IMR-90 (cell line): Measurements from ENCODE around the gene ZBTB47. TPM values are rescaled to one million over a fixed set of nuclear protein-coding genes. Genes with fewer than 3 reads are reported as not detected.

Experiments used
- ATAC-seq: fragments of 200-7000 bp; cut with Tn5 transposase; 2 replicates; pipeline ENCODE4 v1.9.1; 2020; ENCODE audit warnings: low read depth, mild to moderate bottlenecking, moderate library complexity
- BruUV-seq: library from RNA; stranded (reverse); fragments of 400-500 nt; replicated peaks from 2 replicates; lab custom pipeline; 2021; lab: Mats Ljungman, UMichigan
- CTCF ChIA-PET: fragments of 300-600 bp; formaldehyde crosslinking; extraction: SDS; loops from one replicate; lab custom pipeline; 2021; ENCODE audit warnings: antibody characterized with exemption; lab: Yijun Ruan, JAX
- POLR2A ChIA-PET: fragments of 300-600 bp; sonication (Branson Sonifier 250); formaldehyde crosslinking; loops from one replicate; lab custom pipeline; 2022; ENCODE audit warnings: antibody characterized with exemption; ENCODE audit not compliant: unreplicated experiment; lab: Charles Lee
- DNase-seq: peaks from one replicate; pipeline ENCODE4 v3.0.0; 2013
- H2AFZ ChIP-seq: replicated peaks from 2 replicates; pipeline ENCODE3; 2013; ENCODE audit warnings: low read length, mild to moderate bottlenecking; ENCODE audit not compliant: poor library complexity
- H2AK5ac ChIP-seq: 2 replicates; pipeline ENCODE4 v1.6.1; 2013; ENCODE audit warnings: low read depth, low read length, inconsistent platforms
- H2AK9ac ChIP-seq: replicated peaks from 2 replicates; pipeline ENCODE3; 2013; ENCODE audit warnings: mild to moderate bottlenecking, low read depth, low read length, moderate library complexity; ENCODE audit not compliant: poor library complexity
- H2BK120ac ChIP-seq: 2 replicates; pipeline ENCODE4 v1.6.1; 2013; ENCODE audit warnings: low read depth, low read length, inconsistent platforms
- H2BK15ac ChIP-seq: 3 replicates; pipeline ENCODE4 v1.6.1; 2013; ENCODE audit warnings: low read depth, low read length, inconsistent platforms
- H2BK20ac ChIP-seq: 2 replicates; pipeline ENCODE4 v1.6.1; 2013; ENCODE audit warnings: low read depth, mild to moderate bottlenecking, inconsistent platforms, low read length, moderate library complexity
- H2BK5ac ChIP-seq: 2 replicates; pipeline ENCODE4 v1.6.1; 2013; ENCODE audit warnings: mild to moderate bottlenecking, low read depth, low read length, inconsistent platforms; ENCODE audit not compliant: poor library complexity, severe bottlenecking
- H3K14ac ChIP-seq: replicated peaks from 2 replicates; pipeline ENCODE4 v1.6.1; 2013; ENCODE audit warnings: low read depth, low read length, inconsistent platforms
- H3K18ac ChIP-seq: 2 replicates; pipeline ENCODE4 v1.6.1; 2013; ENCODE audit warnings: low read depth, low read length, control low read depth
- H3K23ac ChIP-seq: 2 replicates; pipeline ENCODE4 v1.6.1; 2013; ENCODE audit warnings: low read depth, low read length, inconsistent platforms
- H3K27ac ChIP-seq: 2 replicates; pipeline ENCODE4 v1.5.1; 2013; ENCODE audit warnings: mild to moderate bottlenecking, control low read depth, low read length; ENCODE audit not compliant: insufficient read depth
- H3K27me3 ChIP-seq: 2 replicates; pipeline ENCODE4 v1.6.1; 2013; ENCODE audit warnings: low read length; ENCODE audit not compliant: control insufficient read depth, insufficient read depth
- H3K36me3 ChIP-seq: 2 replicates; pipeline ENCODE4 v1.6.1; 2013; ENCODE audit warnings: low read length, mixed read lengths; ENCODE audit not compliant: control insufficient read depth, insufficient read depth
- H3K4ac ChIP-seq: 2 replicates; pipeline ENCODE4 v1.6.1; 2013; ENCODE audit warnings: low read depth, low read length, inconsistent platforms
- H3K4me1 ChIP-seq: 2 replicates; pipeline ENCODE4 v1.6.1; 2013; ENCODE audit warnings: low read length, mixed read lengths; ENCODE audit not compliant: control insufficient read depth, insufficient read depth
- H3K4me2 ChIP-seq: 2 replicates; pipeline ENCODE4 v1.6.1; 2013; ENCODE audit warnings: low read depth, mild to moderate bottlenecking, control low read depth, low read length, moderate library complexity
- H3K4me3 ChIP-seq: 2 replicates; pipeline ENCODE4 v1.5.1; 2013; ENCODE audit warnings: low read depth, mild to moderate bottlenecking, control low read depth, low read length, moderate library complexity; ENCODE audit not compliant: insufficient read depth
- H3K56ac ChIP-seq: 2 replicates; pipeline ENCODE4 v1.6.1; 2013; ENCODE audit warnings: low read length, inconsistent platforms; ENCODE audit not compliant: insufficient read depth; ENCODE audit errors: extremely low read depth
- H3K79me1 ChIP-seq, 2 experiments: 2 replicates each; pipeline ENCODE4 v1.6.1; 2013; ENCODE audit warnings: low read length in 2 of 2, inconsistent platforms in 1 of 2, low read depth in 1 of 2
- H3K9ac ChIP-seq: 2 replicates; pipeline ENCODE4 v1.6.1; 2013; ENCODE audit warnings: low read depth, low read length, control low read depth
- H3K9me1 ChIP-seq: 2 replicates; pipeline ENCODE4 v1.6.1; 2013; ENCODE audit warnings: low read length, inconsistent platforms; ENCODE audit not compliant: insufficient read depth
- H3K9me3 ChIP-seq: 2 replicates; pipeline ENCODE4 v1.6.1; 2013; ENCODE audit warnings: low read length; ENCODE audit not compliant: control insufficient read depth, insufficient read depth
- H4K20me1 ChIP-seq: 2 replicates; pipeline ENCODE4 v1.6.1; 2013; ENCODE audit warnings: low read length, inconsistent platforms; ENCODE audit not compliant: insufficient read depth
- H4K5ac ChIP-seq: 2 replicates; pipeline ENCODE4 v1.6.1; 2013; ENCODE audit warnings: mild to moderate bottlenecking, low read depth, low read length, control low read depth
- H4K8ac ChIP-seq, 2 experiments: 2 replicates each; pipeline ENCODE4 v1.6.1; 2013; ENCODE audit warnings: low read depth in 2 of 2, low read length in 2 of 2, control low read depth in 1 of 2, inconsistent platforms in 1 of 2
- H4K91ac ChIP-seq: 2 replicates; pipeline ENCODE4 v1.6.1; 2013; ENCODE audit warnings: low read depth, low read length, inconsistent platforms; ENCODE audit not compliant: insufficient read depth
- BHLHE40 ChIP-seq: fragments of 150-350 bp; IDR thresholded peaks from 2 replicates; pipeline ENCODE4 v1.6.1; 2016; ENCODE audit warnings: mild to moderate bottlenecking, low read depth, low read length
- CEBPB ChIP-seq: IDR thresholded peaks from 2 replicates; pipeline ENCODE4 v1.6.1; 2012; ENCODE audit warnings: low read depth, low read length, improper control_type of control experiment
- FOS ChIP-seq: fragments of 150-350 bp; IDR thresholded peaks from 2 replicates; pipeline ENCODE4 v1.6.1; 2016; ENCODE audit warnings: low read depth, low read length
- MAFK ChIP-seq: IDR thresholded peaks from 2 replicates; pipeline ENCODE4 v1.6.1; 2012; ENCODE audit warnings: low read depth, low read length, improper control_type of control experiment
- MAZ ChIP-seq: IDR thresholded peaks from 2 replicates; pipeline ENCODE4 v1.6.1; 2012; ENCODE audit warnings: low read depth, mild to moderate bottlenecking, low read length, improper control_type of control experiment, moderate library complexity, borderline replicate concordance
- MXI1 ChIP-seq: IDR thresholded peaks from 2 replicates; pipeline ENCODE4 v1.6.1; 2012; ENCODE audit warnings: low read depth, mild to moderate bottlenecking, low read length, moderate library complexity, borderline replicate concordance
- NFE2L2 ChIP-seq: fragments of 150-350 bp; IDR thresholded peaks from 2 replicates; pipeline ENCODE4 v1.6.1; 2016; ENCODE audit warnings: low read depth, mild to moderate bottlenecking, low read length
- RAD21 ChIP-seq: IDR thresholded peaks from 2 replicates; pipeline ENCODE4 v1.6.1; 2012; ENCODE audit warnings: low read length, improper control_type of control experiment
- RCOR1 ChIP-seq: IDR thresholded peaks from 2 replicates; pipeline ENCODE4 v1.6.1; 2012; ENCODE audit warnings: mild to moderate bottlenecking, low read length, improper control_type of control experiment; ENCODE audit not compliant: insufficient replicate concordance
- RFX5 ChIP-seq: IDR thresholded peaks from 2 replicates; pipeline ENCODE4 v1.8.0; 2012; ENCODE audit warnings: low read depth, mild to moderate bottlenecking, low read length, moderate library complexity
- SMC3 ChIP-seq: fragments of 150-350 bp; IDR thresholded peaks from 2 replicates; pipeline ENCODE4 v1.6.1; 2016; ENCODE audit warnings: low read depth, mild to moderate bottlenecking, antibody characterized with exemption, low read length, moderate library complexity
- WGBS, 2 experiments: methylation state at CpG; one replicate each; pipeline versions ENCODE4 v1.1.5 to v1.1.7; 2013; ENCODE audit warnings: missing lambda C conversion rate in 2 of 2; ENCODE audit not compliant: insufficient read length in 1 of 2; ENCODE audit errors: extremely low coverage in 2 of 2; 5-methylcytosine and 5-hydroxymethylcytosine counted together
- dilution Hi-C: fragments of 300-500 bp; cut with HindIII; formaldehyde crosslinking; loops from one replicate; pipeline ENCODE4 v1.14.3; 2018; ENCODE audit warnings: low sequenced_read_pairs; ENCODE audit not compliant: unreplicated experiment
- in situ Hi-C: fragments of 300-500 bp; cut with MboI; formaldehyde crosslinking; loops from 3 replicates; pipeline ENCODE4 v1.14.3; 2019; ENCODE audit warnings: low sequenced_read_pairs, inconsistent platforms, mixed read lengths
- intact Hi-C: fragments of 100-400 bp; cut with micrococcal nuclease; formaldehyde crosslinking; loops from 2 replicates; pipeline ENCODE4 v1.10.0; 2022
- polyA plus RNA-seq, 3 experiments: library from polyadenylated mRNA; depleted of rRNA; stranded (reverse); fragments of >200 nt; gene quantifications; 2 replicates each; pipeline ENCODE4 v1.2.3, GENCODE V29; 2012; ENCODE audit warnings: low replicate concordance in 1 of 3
- total RNA-seq: library from RNA; depleted of rRNA; stranded (reverse); fragments of >200 nt; gene quantifications from 2 replicates; pipeline ENCODE4 v1.2.3, GENCODE V29; 2012
- TF ChIP-seq, protein P1 (sequence below): fragments of 150-350 bp; IDR thresholded peaks from 2 replicates; pipeline ENCODE4 v1.6.1; 2016; ENCODE audit warnings: low read depth, mild to moderate bottlenecking, low read length, moderate library complexity, borderline replicate concordance
- TF ChIP-seq, protein P2 (sequence below): fragments of 150-350 bp; IDR thresholded peaks from 2 replicates; pipeline ENCODE4 v1.6.1; 2017; ENCODE audit warnings: mild to moderate bottlenecking, antibody characterized with exemption, low read length, low read depth

ZBTB47 gene
- total and polyA plus RNA-seq, 2 of the 4 experiments (the other 2 are of a cell fraction) = 10.9 to 16.8 TPM

DNA sequence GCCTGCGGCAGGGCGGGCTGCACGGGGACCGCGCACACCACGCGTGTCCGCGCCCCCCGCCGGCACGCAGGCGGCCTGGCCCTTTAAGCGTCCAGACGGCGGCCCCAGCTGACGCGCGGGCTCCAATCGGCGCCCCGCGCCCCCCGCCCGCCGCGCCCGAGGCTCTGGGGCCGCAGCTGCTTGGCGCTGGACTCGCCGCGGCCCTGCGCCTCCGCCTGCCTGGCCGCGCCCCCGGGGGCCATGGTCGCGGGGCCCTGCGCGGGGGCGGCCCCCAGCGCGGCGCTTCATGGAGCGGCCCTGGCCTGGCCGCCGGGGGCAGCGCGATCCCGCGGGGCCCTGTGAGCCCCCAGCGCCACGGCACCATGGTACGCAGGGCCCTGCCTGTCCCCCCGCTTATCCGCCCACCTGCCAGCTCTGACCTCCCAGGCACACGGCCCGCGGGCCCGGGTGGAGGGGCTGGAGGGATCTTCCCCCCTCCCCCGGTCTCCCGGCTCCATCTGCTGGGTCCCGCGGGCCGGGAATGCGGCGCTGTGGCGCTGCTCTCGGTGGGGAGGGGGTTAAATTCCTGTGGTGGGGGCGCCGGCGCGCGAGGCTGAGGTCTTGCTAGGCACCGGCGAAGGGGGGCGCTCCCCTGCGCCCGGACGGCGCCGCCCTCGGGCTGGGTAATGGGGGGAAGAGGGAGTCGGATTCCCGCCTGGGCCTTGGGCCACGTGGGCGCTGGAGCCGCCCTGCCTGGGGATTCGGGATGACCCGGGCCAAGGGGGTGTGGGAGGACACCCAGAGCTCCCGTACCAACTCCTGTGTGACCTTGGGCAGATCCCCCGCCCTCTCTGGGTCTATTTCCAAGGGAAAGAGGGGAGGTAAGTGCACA, 1.1 kb downstream of the ZBTB47 start:
- Histone ChIP-seq H2BK5ac (peak overlapping the region; percentile 81), H3K18ac (peak overlapping the region; percentile 65), H3K9me1 (peaks cover 46% of the 10 kb centered on the region), H3K36me3 (peaks cover 14% of the 10 kb centered on the region), H3K23ac (peak overlapping the region; percentile 72; the same call in 1 of the 2 replicates), H2AK9ac (peak overlapping the region; percentile 99), H2BK120ac (peak overlapping the region; percentile 45), H3K56ac (peak overlapping the region; percentile 83; the same call in 1 of the 2 replicates), H4K5ac (peak overlapping the region; percentile 69), H3K9me3 (no peaks in the 10 kb centered on the region), H3K4me3 (peak overlapping the region; percentile 70), H3K9ac (peak overlapping the region; percentile 90), H3K27me3 (no peaks in the 10 kb centered on the region), H4K91ac (peak overlapping the region; percentile 89), H2BK15ac (no peak overlapping the region; the same call in 2 of the 3 replicates), H3K4ac (peak overlapping the region; percentile 88), H2AFZ (peak overlapping the region; percentile 92), H3K27ac (peak overlapping the region; percentile 87), H3K14ac (peak overlapping the region; percentile 84), H2AK5ac (peak overlapping the region; percentile 70), H2BK20ac (0 out of 2 replicates have a peak overlapping the region, but pooled peaks have one; percentile 65), H4K20me1 (peaks cover 34% of the 10 kb centered on the region), H3K4me1 (peaks cover 36% of the 10 kb centered on the region), H4K8ac (peak overlapping the region; percentile 62 to 92), H3K4me2 (peak overlapping the region; percentile 88), H3K79me1 (peaks cover 31 to 73% of the 10 kb centered on the region in 2 experiments)
- DNase-seq (peak; percentile 44), ATAC-seq (peak; percentile 62)
- WGBS, 2 experiments = 0% methylated on average over 25 of the region's 94 CpGs; no CpG with 5 or more reads in 1 of the 2 experiments
- in situ Hi-C loops (no loop called here), intact Hi-C loops (loop anchor here (5.0 kb wide), 2 partner anchors 52 to 562 kb away; partner anchors contain the start of genes NKTR and TRAK1), dilution Hi-C loops (no loop called here)
- BruUV-seq = no TSS peak
- POLR2A ChIA-PET = interaction anchor here (0.6 kb wide), 1 partner anchor 64 kb away, joined by 3 read pairs; no protein-coding TSS in a partner anchor
- CTCF ChIA-PET = interaction anchor here (0.6 to 2.5 kb wide), 2 partner anchors 12 to 90 kb away, joined by 3 to 5 read pairs; no protein-coding TSS in a partner anchor
- no peak for TF ChIP-seq FOS
- TF ChIP-seq NFE2L2 = no peak
- no peak for TF ChIP-seq RAD21
- TF ChIP-seq, protein P1, sequence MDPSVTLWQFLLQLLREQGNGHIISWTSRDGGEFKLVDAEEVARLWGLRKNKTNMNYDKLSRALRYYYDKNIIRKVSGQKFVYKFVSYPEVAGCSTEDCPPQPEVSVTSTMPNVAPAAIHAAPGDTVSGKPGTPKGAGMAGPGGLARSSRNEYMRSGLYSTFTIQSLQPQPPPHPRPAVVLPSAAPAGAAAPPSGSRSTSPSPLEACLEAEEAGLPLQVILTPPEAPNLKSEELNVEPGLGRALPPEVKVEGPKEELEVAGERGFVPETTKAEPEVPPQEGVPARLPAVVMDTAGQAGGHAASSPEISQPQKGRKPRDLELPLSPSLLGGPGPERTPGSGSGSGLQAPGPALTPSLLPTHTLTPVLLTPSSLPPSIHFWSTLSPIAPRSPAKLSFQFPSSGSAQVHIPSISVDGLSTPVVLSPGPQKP = no peak
- no peak for TF ChIP-seq BHLHE40
- TF ChIP-seq MAZ = peak; percentile 100
- no peak for TF ChIP-seq RFX5
- TF ChIP-seq MXI1 = peak; percentile 90
- no peak for TF ChIP-seq RCOR1
- TF ChIP-seq CEBPB = no peak
- TF ChIP-seq, protein P2, sequence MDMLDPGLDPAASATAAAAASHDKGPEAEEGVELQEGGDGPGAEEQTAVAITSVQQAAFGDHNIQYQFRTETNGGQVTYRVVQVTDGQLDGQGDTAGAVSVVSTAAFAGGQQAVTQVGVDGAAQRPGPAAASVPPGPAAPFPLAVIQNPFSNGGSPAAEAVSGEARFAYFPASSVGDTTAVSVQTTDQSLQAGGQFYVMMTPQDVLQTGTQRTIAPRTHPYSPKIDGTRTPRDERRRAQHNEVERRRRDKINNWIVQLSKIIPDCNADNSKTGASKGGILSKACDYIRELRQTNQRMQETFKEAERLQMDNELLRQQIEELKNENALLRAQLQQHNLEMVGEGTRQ = peak; percentile 93
- TF ChIP-seq SMC3 = no peak
- TF ChIP-seq MAFK = no peak
